HG02870 (cell line): ENCODE measurements around the gene CTSL.
"Not testable (repeated sequence)": the region's sequence is repeated elsewhere in the genome, so short reads cannot be mapped to it uniquely, and the experiment has no call there.

Source experiments
- ATAC-seq: cut with Tn5 transposase; IDR thresholded peaks from one replicate; pipeline ENCODE4 v1.9.1; 2021; ENCODE audit warnings: mild to moderate bottlenecking, moderate library complexity; ENCODE audit not compliant: unreplicated experiment

CTSL gene

DNA sequence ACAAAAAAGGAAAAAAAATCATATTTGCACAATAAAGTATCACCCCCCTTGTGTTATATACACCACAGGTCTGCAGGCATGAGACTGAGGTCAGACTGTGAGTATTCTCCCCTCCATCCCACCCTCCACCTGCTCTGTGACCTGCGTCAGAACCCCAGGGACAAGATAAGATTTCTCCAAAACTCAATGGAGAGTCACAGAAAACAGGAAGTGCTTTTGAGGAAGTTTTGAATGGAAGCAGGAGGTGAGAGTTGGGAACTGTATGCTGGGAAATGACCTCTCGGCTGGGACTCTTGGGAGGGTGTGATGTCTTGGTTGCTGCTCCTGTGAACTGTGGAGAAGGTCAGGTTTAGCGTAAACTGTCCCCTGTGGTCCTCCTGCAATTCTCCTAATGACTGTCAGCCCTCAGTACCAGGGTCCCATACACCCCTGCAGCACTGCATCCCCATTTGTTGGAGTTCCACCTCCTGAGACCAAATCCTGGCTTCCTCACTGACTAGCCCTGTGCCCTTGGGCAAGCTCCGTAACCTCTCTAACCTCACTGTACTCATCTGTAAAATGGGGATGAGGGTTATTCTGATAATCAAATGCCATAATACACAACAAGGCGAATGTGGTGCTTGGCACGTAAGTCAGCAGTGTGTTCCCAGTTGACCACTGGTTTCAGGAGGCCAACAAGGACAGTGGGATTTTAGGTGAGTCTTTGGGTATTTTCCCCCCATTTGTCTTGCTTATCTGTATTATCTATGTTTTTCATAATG, 6.9 kb upstream of the CTSL start:
- no peak for ATAC-seq

DNA sequence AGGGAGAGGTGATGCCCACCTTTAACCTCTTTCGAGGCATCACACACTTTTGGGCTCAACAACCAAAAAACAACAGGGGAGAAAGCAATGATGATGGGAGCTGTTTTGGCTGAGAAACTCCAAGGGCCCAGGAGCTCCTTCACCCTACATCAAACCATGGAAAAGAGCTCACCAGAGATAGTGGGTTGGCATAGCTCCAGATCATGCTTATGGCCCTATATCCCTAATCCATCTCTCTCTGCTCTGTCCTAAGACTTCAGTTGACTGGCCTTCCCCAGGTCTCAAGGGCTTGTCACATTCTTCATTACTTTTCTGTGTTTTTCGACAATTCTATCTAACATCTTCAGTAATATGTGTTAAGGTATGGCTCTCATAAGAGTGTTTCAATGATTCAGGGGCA, 5.7 kb upstream of the CTSL start:
- no peak for ATAC-seq

GRCh38 chr9:87722393-87723088, 3.4 kb upstream of the CTSL start:
- ATAC-seq = no peak

- no peak for ATAC-seq
Observed at GRCh38 chr9:87725356-87725899, 491 bp upstream of the CTSL start.

DNA sequence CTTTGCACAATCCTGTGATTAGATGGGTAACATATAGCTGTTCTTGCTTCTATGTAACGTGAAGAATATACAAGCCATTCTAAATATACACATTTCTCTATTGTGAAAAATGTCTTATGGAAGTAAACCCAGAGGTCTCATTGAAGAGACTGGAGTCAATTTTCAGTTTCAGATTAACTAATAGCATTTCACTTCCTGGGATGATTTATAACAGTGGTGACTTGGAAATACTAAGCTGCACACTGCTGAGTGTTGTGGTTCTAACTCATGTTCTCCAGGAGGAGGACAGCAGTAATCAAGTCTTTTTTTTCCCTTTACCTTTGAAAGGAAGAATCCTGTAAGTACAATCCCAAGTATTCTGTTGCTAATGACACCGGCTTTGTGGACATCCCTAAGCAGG, 3.3 kb downstream of the CTSL start:
- ATAC-seq = no peak

- ATAC-seq = no peak
Observed at GRCh38 chr9:87731321-87731720, 5.4 kb downstream of the CTSL start.

DNA sequence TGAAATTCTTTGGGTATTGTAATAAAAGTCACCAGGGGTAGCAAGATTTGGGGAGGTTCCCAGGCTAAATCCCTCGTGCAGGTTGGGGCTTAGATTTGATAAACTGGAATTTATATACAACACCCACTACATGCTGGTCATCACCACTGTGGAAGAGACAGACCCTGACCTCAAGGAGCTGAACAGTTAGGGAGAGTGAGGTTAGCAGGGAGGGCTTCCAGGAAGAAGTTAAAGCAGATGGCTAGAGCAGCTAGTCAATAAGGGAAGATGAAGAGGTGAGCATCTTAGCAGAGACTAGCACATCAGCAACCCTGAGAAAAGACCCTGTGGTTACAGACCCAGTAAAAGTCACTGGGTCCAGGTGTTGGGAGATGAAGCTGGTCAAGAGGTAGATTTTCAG, 6.4 kb downstream of the CTSL start:
- no peak for ATAC-seq

GRCh38 chr9:87732756-87733155, 6.8 kb downstream of the CTSL start:
- no peak for ATAC-seq

DNA sequence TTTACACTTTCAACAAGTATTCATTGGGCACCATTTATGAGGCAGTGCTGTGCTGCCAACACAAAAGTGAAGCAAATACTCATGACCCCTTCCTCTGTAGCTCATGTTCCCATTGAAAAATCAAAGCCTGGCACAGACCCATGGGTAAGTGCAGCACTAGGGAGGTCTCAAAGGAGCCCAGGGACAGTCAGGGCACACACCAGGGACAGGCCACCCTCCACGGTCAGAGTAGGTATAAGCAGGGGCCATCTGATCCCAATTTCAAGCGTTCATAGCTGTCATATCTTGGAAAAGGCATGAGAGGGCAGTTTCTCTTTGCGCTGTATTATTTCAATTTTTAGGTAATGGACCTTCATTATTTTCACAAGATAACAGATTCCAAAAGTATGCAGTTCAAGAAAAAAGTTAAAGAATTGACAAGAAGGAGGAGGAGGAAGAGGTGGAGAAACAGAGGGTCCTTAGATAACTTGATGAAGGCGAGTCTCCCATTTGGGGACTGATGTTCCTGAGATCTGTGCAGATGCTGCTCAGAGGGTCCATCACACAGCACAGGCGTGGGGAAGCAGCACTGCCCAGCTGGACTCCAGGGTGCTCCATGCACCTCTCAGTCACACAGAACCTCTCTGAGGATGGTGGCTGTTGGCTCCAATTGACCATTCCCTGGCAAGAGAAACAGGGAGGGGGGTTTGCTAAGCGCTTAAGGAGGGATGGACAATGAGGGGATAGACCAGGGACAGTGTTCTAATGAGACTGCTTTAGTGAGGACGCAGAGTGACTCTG, 7.5 kb downstream of the CTSL start:
- no peak for ATAC-seq

DNA sequence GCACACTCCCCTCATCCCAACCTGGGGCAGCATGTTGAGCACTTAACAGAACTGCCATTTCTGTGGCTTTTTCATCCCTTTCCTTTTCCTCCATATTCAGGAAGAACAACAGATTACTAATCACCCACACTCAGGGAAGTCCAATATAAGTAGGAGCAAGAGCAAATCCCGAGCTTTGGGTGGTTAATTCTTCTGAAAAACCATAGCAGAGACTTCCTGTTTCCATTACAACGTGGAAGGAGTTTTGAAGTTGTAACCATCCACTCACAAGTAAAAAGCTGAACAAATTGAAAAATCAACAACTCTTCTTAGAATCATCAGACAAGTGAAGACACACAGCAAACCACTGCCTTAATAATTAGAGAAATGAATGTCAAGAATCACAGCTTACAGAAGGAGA, 8.2 kb downstream of the CTSL start:
- no peak for ATAC-seq

DNA sequence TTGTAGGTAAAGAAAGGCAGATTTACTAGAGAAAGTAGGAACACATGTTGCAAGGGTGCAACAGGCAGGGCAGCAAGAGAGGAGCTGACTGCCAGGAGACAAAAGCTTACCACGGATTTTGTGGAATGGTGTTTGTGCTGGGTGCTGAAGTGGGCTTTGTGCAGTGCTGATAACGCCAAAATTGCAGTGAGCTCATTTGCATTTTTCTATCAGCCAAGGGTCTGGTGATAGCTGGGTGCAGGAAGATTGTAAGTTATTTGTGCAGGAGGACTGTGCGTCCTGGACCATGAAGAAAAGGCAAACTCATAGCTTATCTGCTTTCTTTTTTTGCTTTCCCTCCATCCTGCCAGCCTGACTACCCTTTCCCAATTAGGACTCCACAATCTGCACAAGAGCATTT, 13.6 kb downstream of the CTSL start:
- no peak for ATAC-seq

DNA sequence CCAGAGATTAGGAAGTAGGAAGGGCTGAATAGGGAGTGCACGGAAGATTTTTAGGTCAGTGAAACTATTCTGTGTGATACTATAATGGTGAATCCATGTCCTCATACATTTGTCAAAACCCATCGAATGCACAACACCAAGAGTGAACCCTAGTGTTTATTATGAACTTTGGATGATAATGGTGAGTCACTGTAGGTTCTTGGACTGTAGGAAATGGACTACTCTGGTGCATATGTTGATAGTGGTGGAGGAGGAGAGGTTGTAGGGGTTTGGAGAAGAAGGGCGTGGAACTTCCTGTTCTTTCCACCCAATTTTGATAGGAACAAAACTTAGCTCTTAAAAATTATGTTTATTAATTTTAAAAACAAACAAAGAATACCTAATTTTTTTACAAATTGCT, 14.3 kb downstream of the CTSL start:
- ATAC-seq = no peak

DNA sequence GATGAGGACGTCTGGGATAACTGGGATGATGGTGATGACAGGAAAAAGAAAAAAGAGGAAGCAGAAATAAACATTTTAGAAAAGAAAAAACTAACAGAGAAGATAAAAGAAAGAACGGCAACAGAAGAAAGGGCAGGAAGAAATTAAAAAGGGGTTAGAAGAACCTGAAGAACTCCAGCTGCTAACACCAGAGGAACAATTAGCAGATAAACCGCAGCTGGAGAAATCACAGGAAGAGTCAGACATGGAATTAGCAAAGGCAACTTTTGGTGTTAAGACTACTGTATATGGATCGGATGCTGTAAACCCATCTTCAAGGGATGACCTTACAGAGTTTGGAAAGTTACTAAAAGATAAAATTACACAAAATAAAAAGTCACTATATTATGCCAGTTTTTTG, 15.4 kb downstream of the CTSL start:
- no peak for ATAC-seq

GRCh38 chr9:87741891-87742290, 16.0 kb downstream of the CTSL start:
- no peak for ATAC-seq

DNA sequence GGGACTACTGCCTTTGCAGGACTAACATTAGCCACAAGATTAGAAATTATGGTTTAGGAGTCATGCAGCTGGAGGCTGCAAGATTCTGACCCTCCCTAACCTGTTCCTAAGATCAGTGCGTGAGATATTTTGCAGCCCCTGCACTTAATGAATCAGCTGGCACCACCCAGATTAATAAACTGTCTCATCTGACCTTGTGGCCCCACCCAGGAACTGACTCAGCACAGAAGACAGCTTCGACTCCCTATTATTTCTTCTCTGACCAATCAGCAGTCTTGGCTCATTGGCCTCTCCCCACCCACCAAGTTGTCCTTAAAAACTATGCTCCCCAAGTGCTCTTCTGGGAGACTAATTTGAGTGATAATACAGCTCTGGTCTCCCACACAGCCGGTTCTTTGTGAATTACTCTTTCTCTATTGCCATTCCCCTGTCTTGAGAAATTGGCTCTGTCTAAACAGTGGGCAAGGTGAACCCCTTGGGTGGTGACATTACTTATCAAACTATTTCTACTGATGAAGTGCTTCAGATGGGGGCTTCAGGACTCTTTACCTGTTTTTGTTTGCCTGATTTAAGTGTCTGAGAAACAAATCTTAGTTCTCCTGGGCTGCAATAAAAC, 17.0 kb downstream of the CTSL start:
- no peak for ATAC-seq

GRCh38 chr9:87744247-87744646, 18.3 kb downstream of the CTSL start:
- ATAC-seq = not testable (repeated sequence)

GRCh38 chr9:87746186-87746585, 20.3 kb downstream of the CTSL start:
- no peak for ATAC-seq

- ATAC-seq = no peak
Observed at GRCh38 chr9:87748881-87749280, 23.0 kb downstream of the CTSL start.

DNA sequence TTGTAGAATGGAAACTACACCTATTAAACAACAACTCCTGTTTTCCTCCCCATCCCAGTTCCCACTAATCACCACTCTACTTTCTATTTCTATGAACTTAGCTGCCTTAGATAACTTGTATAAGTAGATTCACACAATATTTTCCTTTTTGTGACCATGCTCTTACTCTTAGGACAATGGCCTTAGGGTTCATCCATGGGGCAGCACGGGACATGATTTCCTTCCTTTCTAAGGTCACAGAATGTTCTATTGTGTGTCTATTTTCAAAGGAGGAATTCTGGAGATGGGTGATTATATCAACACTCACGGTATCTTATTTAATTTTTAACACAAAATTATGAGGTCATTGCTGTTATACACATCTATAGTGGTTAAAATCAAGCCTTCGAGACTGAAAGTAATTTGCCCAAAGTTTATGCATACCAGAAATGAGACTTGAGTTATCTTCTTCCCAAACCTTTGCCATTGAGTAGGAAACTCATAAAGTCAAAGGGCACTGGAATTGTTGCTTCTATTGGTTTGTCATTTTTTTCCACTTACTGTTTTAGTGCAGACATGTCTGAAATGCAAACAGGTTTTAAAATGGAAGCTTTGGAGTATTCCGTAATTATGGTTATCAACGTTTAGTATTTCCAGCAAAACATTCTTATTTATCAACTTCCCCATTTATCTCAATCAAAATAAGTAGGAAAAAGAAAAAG, 23.6 kb downstream of the CTSL start:
- no peak for ATAC-seq

DNA sequence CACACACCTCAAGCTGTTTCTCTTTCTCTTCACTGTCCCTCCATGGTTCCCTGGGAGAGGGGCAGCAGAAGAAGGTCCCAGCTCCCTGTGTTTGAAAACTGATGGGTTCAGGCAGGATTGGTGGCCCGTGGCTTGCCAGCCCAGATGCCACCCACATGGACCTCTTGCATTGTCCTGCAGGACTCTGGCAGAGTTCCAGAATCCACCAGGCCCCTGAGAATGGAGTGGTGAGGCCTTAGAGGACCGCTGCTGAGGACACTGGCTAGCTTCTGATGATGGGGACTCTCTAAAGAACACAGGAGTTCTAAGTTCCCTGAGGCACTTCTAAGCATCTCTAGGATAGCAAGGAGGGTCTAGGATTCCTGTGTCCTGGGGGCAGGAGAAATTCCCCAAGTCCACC, 24.8 kb downstream of the CTSL start:
- no peak for ATAC-seq

DNA sequence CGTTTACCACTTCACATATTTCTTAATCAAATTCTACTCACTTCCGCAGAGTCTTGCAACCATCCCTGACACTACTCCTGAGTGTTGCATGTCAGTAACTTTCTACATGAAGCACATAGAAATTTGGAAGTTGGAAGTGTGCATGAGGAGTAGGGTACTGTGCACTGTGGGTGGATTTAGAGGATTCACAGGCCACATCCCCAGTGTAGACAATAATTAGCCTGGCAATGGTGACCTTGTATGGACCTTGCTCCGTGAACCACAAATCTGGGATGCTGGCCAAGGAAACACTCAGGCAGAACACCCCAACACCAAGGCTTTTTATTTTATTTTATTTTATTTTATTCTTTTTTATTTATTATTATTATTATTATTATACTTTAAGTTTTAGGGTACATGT, 25.5 kb downstream of the CTSL start:
- no peak for ATAC-seq
